ENCODE measurements around the gene SUSD6.
A peak's percentile ranks its signal among the peaks of the same experiment; 100 is the strongest.

The SUSD6 gene

DNA sequence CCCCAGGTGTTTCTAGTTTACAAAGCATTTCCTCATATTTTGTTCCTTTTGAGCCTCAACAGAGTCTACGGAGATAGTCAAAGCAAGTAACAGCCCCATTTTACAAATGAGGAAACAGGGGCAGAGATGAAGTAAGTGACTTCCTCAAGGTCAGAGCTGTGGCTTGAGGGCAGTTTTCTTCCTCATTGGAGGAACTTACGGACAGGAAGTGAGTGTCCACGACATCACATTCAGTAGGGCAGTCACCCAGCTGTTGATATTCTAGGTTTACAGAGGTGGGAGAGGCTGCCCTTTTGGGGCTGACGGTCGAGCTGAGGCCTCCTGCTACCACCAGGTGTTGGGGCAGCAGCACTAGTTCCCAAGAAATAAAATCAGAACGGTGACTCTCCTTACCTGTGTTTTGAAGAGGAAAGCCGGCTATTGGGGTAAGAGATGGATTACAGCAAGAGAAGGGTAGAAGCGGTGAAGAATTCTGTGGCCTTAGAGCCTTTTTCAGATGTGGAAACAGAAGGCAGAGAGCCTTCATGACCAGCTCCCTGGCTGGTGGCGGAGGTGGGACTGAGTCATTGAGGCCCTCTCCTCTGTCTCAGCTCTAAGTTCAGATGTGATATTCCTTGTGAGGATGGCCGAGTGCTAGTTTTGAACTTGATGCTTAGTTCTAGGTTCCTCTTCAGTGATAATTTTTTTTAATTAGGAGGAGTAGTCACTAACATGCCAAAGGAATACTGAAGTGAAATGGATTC lies 41.7 kb downstream of the SUSD6 start:
- no peak for DNase-seq

DNA sequence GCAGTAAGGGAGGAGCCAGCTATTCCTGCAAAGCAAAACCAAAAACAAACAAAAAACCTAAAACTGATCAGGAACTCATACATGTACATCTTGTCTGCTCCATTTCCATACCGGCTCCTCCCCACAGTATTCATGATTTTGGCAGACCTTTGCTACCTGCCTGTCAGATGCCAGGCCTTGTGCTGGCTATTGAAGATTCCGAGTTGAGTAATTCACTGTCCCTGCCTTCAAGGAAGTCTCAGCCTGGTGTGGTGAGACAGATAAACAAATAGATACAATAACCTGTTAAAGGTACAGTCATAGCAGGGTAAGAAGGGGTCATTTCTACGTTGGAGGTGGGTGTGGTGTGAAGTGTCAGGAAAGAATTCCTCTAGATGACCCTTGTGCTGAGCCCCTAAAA lies 42.7 kb downstream of the SUSD6 start:
- no peak for DNase-seq

DNA sequence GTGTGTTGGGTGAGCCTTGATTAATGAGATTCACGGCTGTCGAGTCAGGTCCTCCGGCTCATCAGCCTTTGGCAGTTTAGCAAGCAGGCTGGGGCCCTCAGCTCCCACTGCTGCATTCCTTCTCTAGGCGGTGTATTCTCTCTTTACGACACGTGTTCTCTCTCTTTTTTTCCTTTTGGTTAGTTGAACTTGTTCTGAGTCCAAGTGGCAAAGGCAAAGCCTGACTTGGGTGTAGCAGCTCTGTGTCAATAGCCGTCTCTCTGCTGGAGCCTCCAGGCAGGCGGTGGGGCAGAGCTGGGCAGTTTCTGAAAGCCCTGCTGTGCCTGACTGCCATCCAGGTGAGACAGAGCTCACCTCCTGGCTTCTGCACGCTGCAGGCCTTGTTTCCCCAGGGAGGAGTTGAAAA lies 46.6 kb downstream of the SUSD6 start:
- DNase-seq, result no peak

DNA sequence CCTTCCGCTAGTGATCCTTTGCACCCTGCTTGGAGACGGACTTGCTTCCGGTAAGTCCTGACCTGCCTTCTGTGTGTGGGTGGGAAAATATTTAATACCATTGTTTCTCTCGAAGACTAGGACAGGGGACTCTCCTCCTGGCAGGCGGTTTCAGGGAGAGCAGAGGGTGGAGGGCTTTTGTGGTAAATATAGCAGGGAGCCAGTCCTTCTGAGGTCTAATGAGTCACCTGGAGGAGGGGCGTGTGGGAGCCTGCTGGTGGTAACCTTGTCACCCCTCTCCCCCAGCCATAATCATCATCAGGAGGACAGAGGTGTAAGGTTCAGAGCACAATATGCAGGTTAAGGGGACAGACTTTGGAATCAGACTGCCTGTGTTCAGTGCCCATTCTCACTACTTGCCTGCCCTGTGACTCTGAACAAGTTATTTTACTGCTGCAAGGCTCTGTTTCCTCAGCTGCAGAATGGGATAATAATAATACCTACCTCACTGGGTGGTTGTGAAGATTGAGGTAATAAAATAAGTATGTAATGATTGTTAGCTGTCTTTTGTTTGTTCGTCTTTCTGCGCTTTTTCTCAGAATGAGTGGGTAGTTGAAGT lies 47.4 kb downstream of the SUSD6 start:
- peak; percentile 41 for DNase-seq

DNA sequence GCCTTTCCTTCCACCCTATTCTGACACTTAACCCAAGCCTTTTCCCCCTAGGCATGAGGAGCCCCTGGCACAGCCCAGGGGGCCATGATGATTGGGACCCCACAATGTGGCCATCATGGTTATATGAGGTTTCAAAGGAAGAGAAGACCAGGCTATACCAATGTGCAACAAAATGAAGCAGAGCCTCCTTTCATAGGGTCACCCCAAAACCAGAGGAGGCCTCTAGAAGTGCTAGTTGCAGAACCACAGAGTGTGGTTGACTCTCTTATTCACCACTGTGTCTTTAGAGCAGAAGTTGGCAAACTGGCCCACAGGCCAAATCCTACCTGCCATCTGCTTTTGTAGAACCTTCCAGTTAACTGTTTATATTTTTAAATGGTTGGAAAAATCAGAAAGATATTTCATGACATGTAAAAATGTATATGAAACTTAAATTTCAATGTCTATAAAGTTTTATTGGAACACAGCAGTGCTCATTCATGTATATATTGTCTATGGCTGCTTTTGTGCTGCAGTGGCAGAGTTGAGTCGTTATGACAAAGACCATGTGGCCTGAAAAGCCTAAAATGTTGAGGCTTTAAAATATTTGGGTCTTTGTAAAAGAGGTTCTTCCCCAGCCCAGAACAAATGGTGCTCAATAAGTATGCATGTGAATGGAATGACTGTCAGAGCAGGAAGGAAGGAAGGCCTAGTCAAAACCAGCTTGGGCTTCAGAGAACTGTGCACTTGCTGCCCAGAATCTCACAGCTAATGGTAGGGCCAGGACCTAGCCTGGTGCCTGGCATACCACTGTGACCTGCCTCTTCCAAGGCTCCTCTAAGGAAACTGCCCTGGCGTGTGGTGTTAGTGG lies 49.2 kb downstream of the SUSD6 start:
- no peak for DNase-seq

DNA sequence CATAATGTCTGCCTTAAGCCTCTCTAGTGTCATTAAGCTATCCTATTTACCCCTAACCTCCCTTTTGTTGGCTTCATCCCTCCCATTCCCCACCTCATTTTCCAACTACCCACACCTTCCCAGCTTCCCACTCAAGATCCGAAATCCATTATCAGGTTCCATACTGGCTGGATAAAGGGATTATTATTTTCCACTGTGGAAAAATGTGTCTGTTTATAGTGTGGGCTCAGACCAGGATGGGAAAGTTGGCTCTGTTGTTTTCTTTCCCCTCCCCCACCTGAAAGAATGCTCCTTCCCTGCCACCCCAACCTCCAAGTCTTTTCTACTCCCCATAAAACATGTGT lies 49.8 kb downstream of the SUSD6 start:
- no peak for DNase-seq

DNA sequence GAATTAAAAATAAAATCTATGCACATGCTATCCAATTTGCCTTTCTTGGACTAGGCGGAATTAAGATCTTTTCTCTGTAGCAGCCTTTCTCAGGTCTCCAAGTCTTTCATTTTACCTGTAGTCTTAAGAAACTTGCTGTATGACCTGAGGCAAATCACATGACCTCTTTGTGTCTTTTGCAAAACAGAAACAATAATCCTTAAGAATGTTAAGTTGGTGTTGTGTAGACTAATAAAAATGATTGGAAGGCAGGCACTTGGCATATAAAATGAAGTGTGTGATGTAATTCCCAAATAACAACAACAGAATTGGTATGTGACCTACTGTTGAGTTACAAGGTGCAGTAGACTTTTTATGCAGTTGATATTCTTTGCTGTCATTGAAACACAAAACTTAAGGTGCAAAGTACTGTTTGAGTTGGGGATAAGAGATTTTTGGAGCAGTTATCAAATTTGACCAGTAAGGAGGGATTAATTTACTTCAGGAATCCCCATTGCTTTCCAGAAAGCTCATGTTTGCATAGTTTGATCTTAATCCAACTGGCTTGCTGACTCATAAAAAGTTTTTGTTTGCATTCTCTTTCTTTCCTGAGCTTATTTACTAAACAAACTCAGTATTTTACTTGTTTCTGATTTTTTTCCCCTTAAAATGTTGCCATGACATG lies 51.4 kb downstream of the SUSD6 start:
- DNase-seq, result no peak

DNA sequence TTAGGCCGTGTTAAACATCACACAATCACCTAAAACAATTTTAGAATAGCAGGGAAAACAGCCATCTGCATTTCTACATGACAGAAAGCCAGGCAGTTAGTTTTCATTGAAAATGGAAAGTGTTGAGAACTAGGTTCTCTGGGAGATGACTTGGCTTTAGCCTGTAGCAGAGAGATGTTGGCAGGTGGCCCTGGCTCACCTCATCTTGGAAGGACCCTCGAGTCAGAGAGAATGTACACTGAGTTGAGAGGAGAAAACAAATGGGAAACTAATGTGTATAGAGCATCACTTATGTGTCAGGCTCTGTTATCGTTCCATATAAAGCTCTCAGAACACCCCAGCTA lies 51.9 kb downstream of the SUSD6 start:
- DNase-seq, result no peak

DNA sequence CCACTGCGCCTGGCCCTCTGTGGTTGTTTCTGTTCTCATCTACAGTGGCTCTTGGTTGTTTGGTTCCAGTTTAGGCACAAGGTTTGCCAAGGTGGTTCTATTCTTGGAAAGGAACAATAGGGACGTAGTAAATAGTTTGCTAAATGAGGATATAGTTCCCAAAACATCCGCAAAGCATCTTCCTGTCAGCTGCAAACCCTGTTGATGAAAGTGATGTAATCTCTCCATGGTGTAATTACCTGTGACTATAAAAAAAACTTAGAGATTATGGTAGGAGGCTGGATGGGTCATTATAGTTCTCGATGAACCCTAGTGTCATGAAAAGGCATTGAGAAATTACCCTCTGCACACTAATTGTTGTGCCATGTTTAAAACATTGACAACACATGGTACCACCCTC lies 52.9 kb downstream of the SUSD6 start:
- no peak for DNase-seq

DNA sequence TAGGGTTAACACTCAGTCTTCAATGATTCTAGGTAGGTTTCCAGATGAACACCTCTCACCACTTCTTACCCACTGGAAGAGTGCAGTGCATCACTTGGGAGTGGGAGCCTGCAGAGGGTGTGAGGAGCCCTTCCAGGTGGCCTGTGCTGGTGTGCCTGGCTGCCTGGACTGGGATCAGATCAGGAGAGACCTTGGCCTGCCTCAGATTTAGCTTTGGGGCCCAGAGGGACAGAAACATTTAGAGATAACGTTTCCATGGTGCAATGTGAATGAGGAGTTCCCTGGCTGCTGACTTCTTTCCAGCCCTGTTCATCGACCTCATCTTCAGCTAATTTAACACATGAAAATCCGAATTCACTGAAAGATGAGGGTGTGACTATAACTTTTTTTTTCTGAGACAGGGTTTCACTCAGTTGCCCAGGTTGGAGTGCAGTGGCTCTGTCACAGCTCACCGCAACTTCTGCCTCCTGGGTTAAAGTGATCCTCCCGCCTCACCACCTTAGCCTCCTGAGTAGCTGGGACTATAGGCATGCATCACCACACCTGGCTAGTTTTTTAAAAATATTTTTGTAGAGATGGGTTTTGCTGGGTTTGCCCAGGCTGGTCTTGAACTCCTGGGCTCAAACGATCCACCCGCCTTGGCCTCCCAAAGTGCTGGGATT lies 53.6 kb downstream of the SUSD6 start:
- DNase-seq, result no peak

DNA sequence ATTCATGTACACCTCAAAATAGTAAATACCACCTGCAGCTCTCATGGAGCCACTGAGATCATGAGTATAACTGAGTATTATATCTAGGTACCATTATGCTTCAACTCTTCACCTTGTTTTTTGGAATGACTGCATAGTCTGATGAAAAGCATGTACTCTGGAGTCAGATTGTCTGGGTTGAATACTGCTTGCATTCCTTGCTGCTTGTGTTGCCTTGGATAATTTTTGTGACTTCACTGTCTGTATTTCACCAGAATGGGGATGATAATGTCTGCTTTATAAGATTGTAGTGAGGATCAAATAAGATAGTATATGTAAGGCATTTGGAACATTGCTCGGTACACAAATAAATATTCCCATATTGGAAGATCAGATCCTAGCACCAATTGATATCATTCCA lies 54.2 kb downstream of the SUSD6 start:
- DNase-seq, result no peak

DNA sequence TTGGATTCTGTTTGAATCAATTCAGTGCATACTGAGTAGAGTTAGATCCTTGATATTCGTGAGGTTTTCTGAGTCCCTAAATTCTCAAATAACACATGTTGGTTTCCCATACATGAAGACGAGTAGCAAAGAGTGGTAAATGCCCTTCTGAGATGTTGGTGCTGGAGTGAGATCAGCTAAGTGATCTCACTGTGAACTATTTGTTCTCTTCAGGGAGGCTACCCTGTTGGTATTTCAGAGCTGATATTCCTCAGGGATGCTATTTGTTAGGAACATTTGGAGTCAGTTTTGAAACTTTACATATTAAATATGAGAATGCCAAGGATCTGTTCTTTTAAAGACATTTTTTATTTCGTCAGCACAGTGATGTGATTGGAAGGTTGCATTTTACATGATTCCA lies 54.7 kb downstream of the SUSD6 start:
- DNase-seq, result no peak

DNA sequence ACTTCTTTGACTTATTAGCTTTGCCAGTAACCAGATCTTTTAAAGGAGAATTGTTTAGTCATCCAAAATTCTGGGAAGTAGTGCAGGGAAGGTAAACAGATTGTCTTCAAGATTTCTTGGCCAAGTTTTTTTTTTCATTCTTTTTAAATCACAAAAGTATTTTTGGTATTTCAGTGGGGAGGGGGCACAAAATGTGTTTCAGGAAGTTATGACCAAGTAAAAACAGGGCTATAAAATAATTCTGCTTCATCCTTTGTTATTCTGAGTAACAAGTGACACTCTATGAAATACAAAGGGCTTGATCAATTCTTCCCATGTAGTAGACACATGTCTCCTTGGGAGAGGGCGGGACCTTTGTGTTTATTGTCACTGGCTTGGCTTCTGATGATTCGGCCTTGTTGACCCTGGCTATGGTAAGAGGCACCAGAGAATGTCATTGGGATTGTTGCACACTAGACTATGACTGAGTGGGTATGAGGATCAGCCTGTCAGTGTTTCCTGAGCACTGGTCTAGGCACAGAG lies 55.4 kb downstream of the SUSD6 start:
- DNase-seq, result no peak

DNA sequence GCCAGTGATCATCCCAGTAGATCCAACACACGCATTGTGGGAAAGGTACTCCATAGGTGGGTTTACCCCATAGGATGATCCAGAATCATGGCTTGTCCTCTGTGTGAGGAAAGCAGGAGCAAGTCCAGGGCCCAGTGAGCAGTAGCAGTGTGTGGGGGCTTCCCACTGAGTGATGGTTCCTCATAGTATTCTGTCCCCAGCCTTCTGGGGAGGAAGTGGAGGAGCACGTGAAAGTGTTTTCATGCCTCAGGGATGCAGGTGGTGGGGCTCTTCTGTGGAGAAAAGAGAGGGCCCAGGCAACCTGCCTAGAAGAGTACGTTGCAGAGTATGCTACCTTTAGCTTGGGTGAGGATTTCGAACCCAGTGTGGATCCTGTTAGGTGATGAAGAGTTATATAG lies 56.5 kb downstream of the SUSD6 start:
- no peak for DNase-seq

DNA sequence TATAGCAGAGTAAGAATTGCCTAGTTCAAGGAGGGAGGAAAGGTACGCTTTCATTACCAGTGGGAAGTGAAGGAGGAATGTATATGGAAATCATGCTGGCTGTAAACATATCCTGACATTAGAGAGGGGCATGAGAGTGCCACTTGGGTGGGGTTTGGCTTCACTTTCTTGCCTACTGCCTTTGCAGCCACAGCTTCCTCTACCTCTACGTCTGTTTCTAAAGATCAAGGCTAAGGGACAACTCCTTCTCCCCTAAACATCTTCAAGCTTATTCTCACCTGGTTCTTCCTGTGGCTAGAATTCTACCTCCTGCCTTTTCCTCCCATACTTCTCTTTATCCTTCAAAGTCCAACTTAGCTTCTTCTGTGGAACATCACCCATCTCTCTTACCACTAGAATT lies 58.0 kb downstream of the SUSD6 start:
- DNase-seq, result no peak

DNA sequence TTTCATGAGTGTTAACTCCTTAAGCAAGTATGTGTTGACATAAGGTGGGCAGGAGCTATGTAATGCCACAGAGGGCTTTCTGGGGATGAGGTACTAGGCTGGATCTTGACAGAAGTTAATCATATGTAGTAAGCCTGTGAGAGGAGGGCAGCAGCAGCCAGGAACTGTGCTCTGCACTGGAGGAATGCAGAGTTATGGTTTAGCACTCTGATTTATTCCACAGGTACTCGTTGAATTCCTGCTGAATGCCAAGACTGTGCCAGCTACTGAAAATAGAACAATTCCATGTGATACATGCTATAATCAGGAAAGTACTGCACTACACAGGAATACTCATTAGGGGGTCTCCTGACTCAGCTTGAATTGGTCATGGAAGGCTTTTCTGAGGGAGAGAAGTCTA lies 58.7 kb downstream of the SUSD6 start:
- DNase-seq, result no peak

DNA sequence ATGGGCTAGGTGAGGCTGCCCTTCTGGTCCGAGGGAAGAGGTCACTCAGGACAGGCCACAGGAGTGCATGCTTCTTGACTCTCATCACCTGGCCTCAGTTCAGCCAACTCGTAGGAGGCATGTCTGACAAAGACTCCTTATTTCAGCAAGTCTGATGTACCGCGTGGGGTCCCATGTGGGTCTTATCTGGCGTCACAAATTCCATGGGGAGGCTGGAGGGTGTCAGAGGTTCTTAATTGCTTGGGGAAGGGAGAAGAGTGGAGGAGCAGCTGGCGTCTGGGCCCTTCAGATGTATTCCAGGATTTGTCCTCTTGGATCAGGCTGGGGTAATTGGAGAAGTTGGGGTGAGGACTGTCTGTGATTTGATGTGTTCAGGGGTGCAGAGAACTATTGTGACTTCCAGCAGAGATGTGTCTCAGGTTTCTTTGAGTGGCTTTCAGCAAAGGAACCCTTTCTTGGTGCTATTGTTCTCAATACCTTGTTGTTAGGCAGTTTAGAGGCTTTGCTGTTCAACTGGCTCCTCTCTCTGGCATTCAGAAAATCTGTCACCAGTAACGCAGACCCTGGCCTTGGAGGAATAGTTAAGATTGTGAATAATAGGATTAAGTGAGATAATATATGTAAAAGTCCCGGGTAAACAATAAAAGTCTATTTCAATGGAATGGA lies 60.1 kb downstream of the SUSD6 start:
- DNase-seq, result no peak

DNA sequence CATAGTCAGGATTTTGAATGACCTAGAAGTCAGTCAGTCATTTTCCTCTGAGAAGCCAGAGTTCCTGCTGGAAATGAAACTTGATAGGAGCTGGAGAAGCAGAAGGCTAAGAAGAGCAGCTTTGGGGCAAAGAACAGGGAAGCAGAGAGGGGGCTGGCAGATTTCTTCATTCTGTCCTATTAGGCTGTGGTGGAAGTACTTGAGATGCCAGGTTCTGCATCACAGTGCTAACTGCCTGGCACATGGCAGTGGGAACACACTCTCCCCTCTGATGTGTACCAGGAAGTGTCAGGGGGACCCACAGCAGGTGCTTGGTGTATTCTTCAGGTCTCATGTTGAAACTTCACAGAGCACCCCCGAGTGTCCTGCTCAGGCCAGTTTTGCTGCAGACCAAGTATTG lies 61.0 kb downstream of the SUSD6 start:
- DNase-seq, result no peak

DNA sequence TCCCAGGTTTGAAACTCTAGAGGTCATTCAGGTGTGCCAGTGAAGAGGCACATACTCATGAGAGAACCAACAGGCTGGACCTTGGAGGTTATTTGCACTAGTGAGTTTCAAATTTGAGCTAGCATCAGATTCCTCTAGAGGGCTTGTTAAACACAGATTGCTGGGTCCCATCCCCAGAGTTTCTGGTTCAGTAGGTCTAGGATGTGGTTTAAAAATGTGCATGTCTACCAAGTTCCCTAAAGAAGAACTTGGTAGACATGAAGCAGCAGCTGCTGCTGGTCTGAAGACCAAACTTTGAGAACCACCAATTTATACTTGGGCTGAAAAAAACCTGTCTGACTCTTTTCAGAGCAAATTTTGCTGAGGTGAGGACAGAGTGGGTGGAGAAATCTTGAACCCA lies 61.7 kb downstream of the SUSD6 start:
- DNase-seq, result no peak

DNA sequence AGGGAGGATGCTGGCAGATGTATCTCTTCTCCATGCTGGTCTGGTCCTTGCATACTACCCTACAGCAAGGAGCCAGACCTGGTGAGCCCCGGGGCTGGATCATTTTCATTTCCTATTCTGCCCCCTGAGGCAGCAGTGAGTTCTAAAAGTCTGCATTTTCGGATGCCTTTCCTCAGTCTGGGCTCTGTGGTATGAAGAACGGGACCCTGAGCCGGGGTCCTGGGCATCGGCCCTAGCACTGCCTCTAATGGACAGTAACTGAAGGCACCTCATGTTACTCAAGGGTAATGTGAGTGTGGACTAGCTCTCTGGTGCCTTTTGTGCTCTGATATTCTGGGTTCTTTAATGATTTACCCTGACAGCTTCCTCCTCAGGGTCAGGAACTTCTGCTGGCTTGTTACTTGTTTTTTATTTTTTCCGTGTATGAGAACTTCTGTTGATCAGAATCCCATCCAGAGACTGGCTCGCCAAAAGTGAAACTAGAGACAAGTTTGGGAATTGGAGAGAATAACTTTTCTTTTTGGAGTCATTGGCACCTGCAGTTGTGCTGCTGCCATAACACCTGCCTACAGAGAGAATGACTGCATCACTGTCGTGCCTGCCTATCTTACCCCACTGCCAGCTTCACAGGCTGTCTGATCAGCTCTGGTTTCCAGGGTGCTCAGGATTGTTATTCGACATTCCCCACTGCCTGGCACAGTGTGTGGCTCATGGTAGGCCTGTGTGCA lies 62.3 kb downstream of the SUSD6 start:
- DNase-seq, result no peak

DNA sequence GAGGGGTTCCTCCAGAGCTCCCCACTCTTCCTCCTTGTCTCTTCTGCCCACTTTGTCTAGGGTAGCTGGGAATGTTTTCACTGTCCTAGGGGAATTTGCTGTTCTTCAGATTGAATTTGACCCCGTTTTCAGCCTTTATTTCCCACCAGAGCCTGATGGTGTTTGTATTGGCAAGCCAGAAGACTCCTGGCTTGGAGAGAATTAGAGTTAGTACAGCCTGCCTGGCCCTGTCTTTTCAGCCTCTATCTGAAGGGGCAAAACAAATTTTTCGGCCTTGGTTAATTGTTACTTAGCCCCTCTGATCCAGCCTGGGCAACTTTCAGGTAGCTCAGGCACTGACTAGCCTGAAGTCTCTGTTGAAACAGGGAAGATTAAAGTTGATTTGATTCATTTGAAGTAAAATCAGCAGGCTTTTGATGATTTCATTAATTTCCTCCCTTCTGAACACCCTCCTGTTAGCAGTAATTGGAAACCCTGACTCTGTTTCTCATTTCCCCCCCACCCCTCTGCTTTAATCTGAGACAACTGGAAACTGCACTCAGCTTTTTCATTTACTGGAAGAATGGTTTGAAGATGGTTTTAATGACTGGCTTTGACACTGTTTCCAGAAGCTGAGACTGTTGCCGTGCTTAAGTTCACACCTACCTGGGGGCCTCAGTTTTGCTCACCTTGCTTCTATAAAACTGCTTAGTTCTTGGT lies 63.3 kb downstream of the SUSD6 start:
- DNase-seq, result no peak
